HEK293 (cell line): ENCODE measurements around the gene CMPK1.

ENCODE experiments used
- ATF2 ChIP-seq: fragments of 450-650 bp; formaldehyde crosslinking; IDR thresholded peaks from 2 replicates; pipeline ENCODE4 v1.5.1; 2016; ENCODE audit warnings: missing biosample characterization, missing genetic modification characterization, low read depth
- GLI2 ChIP-seq: fragments of 450-650 bp; formaldehyde crosslinking; IDR thresholded peaks from 2 replicates; pipeline ENCODE4; 2017; ENCODE audit warnings: missing biosample characterization, missing genetic modification characterization, low read depth, borderline replicate concordance
- GLIS2 ChIP-seq: fragments of 450-650 bp; formaldehyde crosslinking; IDR thresholded peaks from 2 replicates; pipeline ENCODE4 v1.5.1; 2016; ENCODE audit warnings: missing biosample characterization, missing genetic modification characterization
- KLF1 ChIP-seq: fragments of 450-650 bp; formaldehyde crosslinking; IDR thresholded peaks from 2 replicates; pipeline ENCODE4 v1.5.1; 2016; ENCODE audit warnings: missing biosample characterization, missing genetic modification characterization
- KLF7 ChIP-seq: fragments of 450-650 bp; formaldehyde crosslinking; IDR thresholded peaks from 2 replicates; pipeline ENCODE4 v1.5.1; 2016; ENCODE audit warnings: missing biosample characterization, missing genetic modification characterization, borderline replicate concordance
- OSR2 ChIP-seq: fragments of 450-650 bp; formaldehyde crosslinking; IDR thresholded peaks from 2 replicates; pipeline ENCODE4 v1.5.1; 2016; ENCODE audit warnings: missing biosample characterization, missing genetic modification characterization
- PRDM4 ChIP-seq: fragments of 450-650 bp; formaldehyde crosslinking; IDR thresholded peaks from 2 replicates; pipeline ENCODE4 v1.5.1; 2017; ENCODE audit warnings: missing biosample characterization, missing genetic modification characterization
- SALL2 ChIP-seq: fragments of 450-650 bp; formaldehyde crosslinking; IDR thresholded peaks from 2 replicates; pipeline ENCODE4 v1.5.0; 2017; ENCODE audit warnings: missing biosample characterization, mild to moderate bottlenecking, missing genetic modification characterization, borderline replicate concordance
- SCRT1 ChIP-seq: fragments of 450-650 bp; formaldehyde crosslinking; IDR thresholded peaks from 2 replicates; pipeline ENCODE4 v1.5.1; 2016; ENCODE audit warnings: missing biosample characterization, missing genetic modification characterization, borderline replicate concordance
- ZBTB20 ChIP-seq: fragments of 450-650 bp; formaldehyde crosslinking; IDR thresholded peaks from 2 replicates; pipeline ENCODE4 v1.5.1; 2016; ENCODE audit warnings: missing biosample characterization, missing genetic modification characterization
- ZBTB7A ChIP-seq: fragments of 450-650 bp; formaldehyde crosslinking; IDR thresholded peaks from 2 replicates; pipeline ENCODE4 v1.5.1; 2016; ENCODE audit warnings: low read depth, missing biosample characterization, missing genetic modification characterization
- ZFP69B ChIP-seq: fragments of 450-650 bp; formaldehyde crosslinking; IDR thresholded peaks from 2 replicates; pipeline ENCODE4 v1.5.1; 2016; ENCODE audit warnings: missing biosample characterization, missing genetic modification characterization
- ZNF121 ChIP-seq: fragments of 450-650 bp; formaldehyde crosslinking; IDR thresholded peaks from 2 replicates; pipeline ENCODE4 v1.5.1; 2016; ENCODE audit warnings: missing biosample characterization, missing genetic modification characterization
- ZNF146 ChIP-seq: fragments of 450-650 bp; formaldehyde crosslinking; IDR thresholded peaks from 2 replicates; pipeline ENCODE4 v1.5.1; 2016; ENCODE audit warnings: missing biosample characterization, missing genetic modification characterization
- ZNF302 ChIP-seq: fragments of 450-650 bp; formaldehyde crosslinking; IDR thresholded peaks from 2 replicates; pipeline ENCODE4 v1.5.1; 2016; ENCODE audit warnings: missing biosample characterization, missing genetic modification characterization, low read depth
- ZNF391 ChIP-seq: fragments of 450-650 bp; formaldehyde crosslinking; IDR thresholded peaks from 2 replicates; pipeline ENCODE4 v1.5.1; 2016; ENCODE audit warnings: low read depth, missing biosample characterization, missing genetic modification characterization, borderline replicate concordance
- ZNF514 ChIP-seq: fragments of 450-650 bp; formaldehyde crosslinking; IDR thresholded peaks from 2 replicates; pipeline ENCODE4 v1.5.1; 2016; ENCODE audit warnings: missing biosample characterization, missing genetic modification characterization
- ZNF560 ChIP-seq: fragments of 450-650 bp; formaldehyde crosslinking; IDR thresholded peaks from 2 replicates; pipeline ENCODE4 v1.5.1; 2017; ENCODE audit warnings: missing biosample characterization, missing genetic modification characterization, borderline replicate concordance
- ZNF623 ChIP-seq: fragments of 450-650 bp; formaldehyde crosslinking; IDR thresholded peaks from 2 replicates; pipeline ENCODE4 v1.5.1; 2016; ENCODE audit warnings: missing biosample characterization, missing genetic modification characterization
- ZNF624 ChIP-seq: fragments of 450-650 bp; formaldehyde crosslinking; IDR thresholded peaks from 2 replicates; pipeline ENCODE4 v1.5.1; 2017; ENCODE audit warnings: missing biosample characterization, missing genetic modification characterization
- ZNF654 ChIP-seq: fragments of 450-650 bp; formaldehyde crosslinking; IDR thresholded peaks from 2 replicates; pipeline ENCODE4 v1.5.1; 2016; ENCODE audit warnings: low read depth, missing biosample characterization, missing genetic modification characterization
- ZNF658 ChIP-seq: fragments of 450-650 bp; formaldehyde crosslinking; IDR thresholded peaks from 2 replicates; pipeline ENCODE4; 2016; ENCODE audit warnings: missing biosample characterization, missing genetic modification characterization
- ZNF670 ChIP-seq: fragments of 450-650 bp; formaldehyde crosslinking; IDR thresholded peaks from 2 replicates; pipeline ENCODE4 v1.5.1; 2016; ENCODE audit warnings: missing biosample characterization, missing genetic modification characterization, low read depth
- ZNF677 ChIP-seq: fragments of 450-650 bp; IDR thresholded peaks from 2 replicates; pipeline ENCODE4 v1.5.0; 2018; ENCODE audit warnings: missing biosample characterization, mild to moderate bottlenecking, missing genetic modification characterization, moderate library complexity
- ZSCAN16 ChIP-seq: fragments of 450-650 bp; formaldehyde crosslinking; IDR thresholded peaks from 2 replicates; pipeline ENCODE4 v1.5.1; 2016; ENCODE audit warnings: missing biosample characterization, missing genetic modification characterization
- ZSCAN18 ChIP-seq: fragments of 450-650 bp; formaldehyde crosslinking; IDR thresholded peaks from 2 replicates; pipeline ENCODE4 v1.5.1; 2016; ENCODE audit warnings: missing biosample characterization, missing genetic modification characterization
- TF ChIP-seq, protein P1 (sequence below): fragments of 450-650 bp; formaldehyde crosslinking; IDR thresholded peaks from 2 replicates; pipeline ENCODE4 v1.5.0; 2017; ENCODE audit warnings: missing biosample characterization, missing genetic modification characterization, borderline replicate concordance
- TF ChIP-seq, protein P2 (sequence below): fragments of 450-650 bp; formaldehyde crosslinking; IDR thresholded peaks from 2 replicates; pipeline ENCODE4 v1.5.1; 2016; ENCODE audit warnings: missing biosample characterization, missing genetic modification characterization, borderline replicate concordance

CMPK1 gene

DNA sequence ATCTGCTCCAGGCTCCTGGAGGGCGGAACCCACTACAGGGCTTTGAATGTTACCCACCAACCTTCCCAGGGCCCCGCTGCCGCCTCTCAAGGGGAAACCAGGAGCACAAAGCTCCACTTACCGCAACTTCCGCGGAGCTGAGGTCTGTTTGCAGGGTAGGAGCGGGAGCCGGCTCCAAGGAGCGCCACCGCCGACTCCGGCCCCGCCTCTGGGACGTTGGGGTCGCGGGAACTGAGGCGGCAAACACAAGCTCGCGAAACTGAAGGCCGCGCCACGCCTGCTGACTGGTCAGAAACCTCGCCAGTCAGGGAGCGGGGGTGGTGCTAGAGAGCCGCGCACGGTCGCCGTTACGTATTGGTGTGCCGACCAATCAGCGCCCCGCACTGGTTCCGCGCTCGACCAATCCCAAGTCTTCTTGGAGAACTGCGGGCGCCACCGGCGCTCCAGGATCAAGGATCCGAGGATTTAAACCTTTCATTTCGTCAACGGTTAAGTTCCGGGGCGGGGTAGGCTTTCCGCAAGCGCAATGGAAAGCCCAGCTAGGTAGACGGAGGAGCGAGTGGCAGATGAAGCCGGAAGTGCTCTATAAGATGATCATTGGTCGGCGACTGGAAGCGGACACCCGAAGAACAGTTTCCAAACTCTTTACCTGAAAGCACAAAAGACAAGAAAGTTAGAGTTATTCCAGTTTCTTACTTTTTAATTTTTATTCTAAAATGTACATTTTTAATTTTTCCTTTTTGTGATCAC lies 19.5 kb upstream of the CMPK1 start, which contains the start of gene STIL (continued):
- TF ChIP-seq, protein P1, sequence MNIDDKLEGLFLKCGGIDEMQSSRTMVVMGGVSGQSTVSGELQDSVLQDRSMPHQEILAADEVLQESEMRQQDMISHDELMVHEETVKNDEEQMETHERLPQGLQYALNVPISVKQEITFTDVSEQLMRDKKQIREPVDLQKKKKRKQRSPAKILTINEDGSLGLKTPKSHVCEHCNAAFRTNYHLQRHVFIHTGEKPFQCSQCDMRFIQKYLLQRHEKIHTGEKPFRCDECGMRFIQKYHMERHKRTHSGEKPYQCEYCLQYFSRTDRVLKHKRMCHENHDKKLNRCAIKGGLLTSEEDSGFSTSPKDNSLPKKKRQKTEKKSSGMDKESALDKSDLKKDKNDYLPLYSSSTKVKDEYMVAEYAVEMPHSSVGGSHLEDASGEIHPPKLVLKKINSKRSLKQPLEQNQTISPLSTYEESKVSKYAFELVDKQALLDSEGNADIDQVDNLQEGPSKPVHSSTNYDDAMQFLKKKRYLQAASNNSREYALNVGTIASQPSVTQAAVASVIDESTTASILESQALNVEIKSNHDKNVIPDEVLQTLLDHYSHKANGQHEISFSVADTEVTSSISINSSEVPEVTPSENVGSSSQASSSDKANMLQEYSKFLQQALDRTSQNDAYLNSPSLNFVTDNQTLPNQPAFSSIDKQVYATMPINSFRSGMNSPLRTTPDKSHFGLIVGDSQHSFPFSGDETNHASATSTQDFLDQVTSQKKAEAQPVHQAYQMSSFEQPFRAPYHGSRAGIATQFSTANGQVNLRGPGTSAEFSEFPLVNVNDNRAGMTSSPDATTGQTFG (tag by site-specific recombination) = no peak
- TF ChIP-seq GLIS2 (tag by site-specific recombination) (peak; percentile 34; the same call in 1 of the 2 replicates), ZNF623 (tag by site-specific recombination) (0 out of 2 replicates have a peak, but pooled peaks have one; percentile 19), ZFP69B (tag by site-specific recombination) (0 out of 2 replicates have a peak, but pooled peaks have one; percentile 14), ZBTB20 (peak; percentile 90), PRDM4 (no peak), SCRT1 (no peak), ZNF658 (tag by site-specific recombination) (no peak), ZNF391 (0 out of 2 replicates have a peak, but pooled peaks have one; percentile 9), KLF1 (peak; percentile 28; the same call in 1 of the 2 replicates), ZNF302 (no peak), GLI2 (tag by site-specific recombination) (no peak), ZNF624 (tag by site-specific recombination) (no peak), OSR2 (tag by site-specific recombination) (peak; percentile 88), ZNF670 (tag by site-specific recombination) (no peak), ZNF677 (tag by site-specific recombination) (no peak), ATF2 (tag by site-specific recombination) (no peak), ZSCAN18 (tag by site-specific recombination) (no peak), ZNF654 (tag by site-specific recombination) (no peak), ZBTB7A (no peak; the same call in 1 of the 2 replicates), ZNF560 (no peak), ZSCAN16 (tag by site-specific recombination) (peak; percentile 89), ZNF146 (tag by site-specific recombination) (no peak), SALL2 (tag by site-specific recombination) (no peak), ZNF121 (no peak), KLF7 (no peak), ZNF514 (tag by site-specific recombination) (no peak)
- TF ChIP-seq, protein P2, sequence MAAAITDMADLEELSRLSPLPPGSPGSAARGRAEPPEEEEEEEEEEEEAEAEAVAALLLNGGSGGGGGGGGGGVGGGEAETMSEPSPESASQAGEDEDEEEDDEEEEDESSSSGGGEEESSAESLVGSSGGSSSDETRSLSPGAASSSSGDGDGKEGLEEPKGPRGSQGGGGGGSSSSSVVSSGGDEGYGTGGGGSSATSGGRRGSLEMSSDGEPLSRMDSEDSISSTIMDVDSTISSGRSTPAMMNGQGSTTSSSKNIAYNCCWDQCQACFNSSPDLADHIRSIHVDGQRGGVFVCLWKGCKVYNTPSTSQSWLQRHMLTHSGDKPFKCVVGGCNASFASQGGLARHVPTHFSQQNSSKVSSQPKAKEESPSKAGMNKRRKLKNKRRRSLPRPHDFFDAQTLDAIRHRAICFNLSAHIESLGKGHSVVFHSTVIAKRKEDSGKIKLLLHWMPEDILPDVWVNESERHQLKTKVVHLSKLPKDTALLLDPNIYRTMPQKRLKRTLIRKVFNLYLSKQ = no peak
